HEK293 (cell line): ENCODE measurements around the gene FUCA1.

Experiments
- SALL2 ChIP-seq: fragments of 450-650 bp; formaldehyde crosslinking; IDR thresholded peaks from 2 replicates; pipeline ENCODE4 v1.5.0; 2017; ENCODE audit warnings: missing biosample characterization, mild to moderate bottlenecking, missing genetic modification characterization, borderline replicate concordance
- ZNF558 ChIP-seq: fragments of 450-650 bp; formaldehyde crosslinking; IDR thresholded peaks from 2 replicates; pipeline ENCODE4 v1.5.1; 2016; ENCODE audit warnings: missing biosample characterization, missing genetic modification characterization
- ZNF768 ChIP-seq: fragments of 450-650 bp; formaldehyde crosslinking; IDR thresholded peaks from 2 replicates; pipeline ENCODE4 v1.5.1; 2018; ENCODE audit warnings: missing biosample characterization, mild to moderate bottlenecking, missing genetic modification characterization
- ZNF785 ChIP-seq: fragments of 450-650 bp; formaldehyde crosslinking; IDR thresholded peaks from 2 replicates; pipeline ENCODE4 v1.5.1; 2016; ENCODE audit warnings: missing biosample characterization, missing genetic modification characterization
- TF ChIP-seq, protein P1 (sequence below): fragments of 450-650 bp; formaldehyde crosslinking; IDR thresholded peaks from 2 replicates; pipeline ENCODE4 v1.5.1; 2016; ENCODE audit warnings: missing biosample characterization, missing genetic modification characterization
- TF ChIP-seq, protein P2 (sequence below): fragments of 450-650 bp; formaldehyde crosslinking; IDR thresholded peaks from 2 replicates; pipeline ENCODE4 v1.5.1; 2017; ENCODE audit warnings: missing biosample characterization, missing genetic modification characterization

DNA sequence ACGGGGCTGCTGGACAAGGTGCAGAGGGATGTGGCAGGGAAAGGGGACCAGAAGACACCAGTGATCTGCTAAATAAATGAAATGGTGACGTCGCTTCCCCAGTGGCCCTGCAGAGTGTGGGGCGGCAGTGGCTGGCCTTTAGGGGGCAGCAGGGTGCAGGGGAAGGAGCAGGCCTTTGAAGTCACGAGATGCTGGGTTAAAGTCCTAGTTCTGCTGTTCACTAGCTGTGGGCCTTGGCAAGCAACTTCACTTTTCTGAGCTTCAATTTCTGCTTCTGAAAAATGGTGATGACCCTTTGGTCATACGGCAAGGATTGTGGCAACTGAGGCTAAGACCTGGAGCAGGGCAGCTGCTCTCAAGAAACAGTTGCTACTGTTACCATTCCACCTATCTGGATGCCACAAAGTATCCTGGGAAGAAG is 58.3 kb downstream of the FUCA1 start:
- TF ChIP-seq ZNF558 (tag by site-specific recombination) (no peak), SALL2 (tag by site-specific recombination) (no peak), ZNF785 (tag by site-specific recombination) (no peak), ZNF768 (peak; percentile 64; the same call in 1 of the 2 replicates)
- TF ChIP-seq, protein P1, sequence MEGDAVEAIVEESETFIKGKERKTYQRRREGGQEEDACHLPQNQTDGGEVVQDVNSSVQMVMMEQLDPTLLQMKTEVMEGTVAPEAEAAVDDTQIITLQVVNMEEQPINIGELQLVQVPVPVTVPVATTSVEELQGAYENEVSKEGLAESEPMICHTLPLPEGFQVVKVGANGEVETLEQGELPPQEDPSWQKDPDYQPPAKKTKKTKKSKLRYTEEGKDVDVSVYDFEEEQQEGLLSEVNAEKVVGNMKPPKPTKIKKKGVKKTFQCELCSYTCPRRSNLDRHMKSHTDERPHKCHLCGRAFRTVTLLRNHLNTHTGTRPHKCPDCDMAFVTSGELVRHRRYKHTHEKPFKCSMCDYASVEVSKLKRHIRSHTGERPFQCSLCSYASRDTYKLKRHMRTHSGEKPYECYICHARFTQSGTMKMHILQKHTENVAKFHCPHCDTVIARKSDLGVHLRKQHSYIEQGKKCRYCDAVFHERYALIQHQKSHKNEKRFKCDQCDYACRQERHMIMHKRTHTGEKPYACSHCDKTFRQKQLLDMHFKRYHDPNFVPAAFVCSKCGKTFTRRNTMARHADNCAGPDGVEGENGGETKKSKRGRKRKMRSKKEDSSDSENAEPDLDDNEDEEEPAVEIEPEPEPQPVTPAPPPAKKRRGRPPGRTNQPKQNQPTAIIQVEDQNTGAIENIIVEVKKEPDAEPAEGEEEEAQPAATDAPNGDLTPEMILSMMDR (tag by site-specific recombination): peak; percentile 84
- TF ChIP-seq, protein P2, sequence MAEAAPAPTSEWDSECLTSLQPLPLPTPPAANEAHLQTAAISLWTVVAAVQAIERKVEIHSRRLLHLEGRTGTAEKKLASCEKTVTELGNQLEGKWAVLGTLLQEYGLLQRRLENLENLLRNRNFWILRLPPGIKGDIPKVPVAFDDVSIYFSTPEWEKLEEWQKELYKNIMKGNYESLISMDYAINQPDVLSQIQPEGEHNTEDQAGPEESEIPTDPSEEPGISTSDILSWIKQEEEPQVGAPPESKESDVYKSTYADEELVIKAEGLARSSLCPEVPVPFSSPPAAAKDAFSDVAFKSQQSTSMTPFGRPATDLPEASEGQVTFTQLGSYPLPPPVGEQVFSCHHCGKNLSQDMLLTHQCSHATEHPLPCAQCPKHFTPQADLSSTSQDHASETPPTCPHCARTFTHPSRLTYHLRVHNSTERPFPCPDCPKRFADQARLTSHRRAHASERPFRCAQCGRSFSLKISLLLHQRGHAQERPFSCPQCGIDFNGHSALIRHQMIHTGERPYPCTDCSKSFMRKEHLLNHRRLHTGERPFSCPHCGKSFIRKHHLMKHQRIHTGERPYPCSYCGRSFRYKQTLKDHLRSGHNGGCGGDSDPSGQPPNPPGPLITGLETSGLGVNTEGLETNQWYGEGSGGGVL (tag by site-specific recombination): no peak
